ENCODE results near the gene ACSS3.

DNA sequence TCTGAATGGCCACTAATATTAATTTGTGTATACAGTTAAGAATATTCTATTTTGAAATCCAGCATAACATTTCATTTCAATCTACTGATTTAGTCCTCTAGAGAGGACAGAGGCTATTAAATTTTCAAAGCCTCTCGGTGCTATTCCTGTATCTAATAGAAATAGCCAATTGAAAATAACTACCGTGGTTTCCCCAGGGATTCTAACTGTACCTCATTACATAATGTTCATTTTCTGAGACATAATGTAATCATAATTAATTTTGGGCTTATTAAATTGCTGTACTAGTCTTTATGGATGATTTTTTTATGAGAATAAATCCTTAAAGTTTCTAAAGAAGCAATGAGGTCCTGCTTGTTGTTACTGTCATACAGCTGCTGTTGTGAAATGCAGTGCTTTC lies 38.6 kb upstream of the ACSS3 start:
- TF ChIP-seq TAF1 (conservative IDR thresholded peaks at IDR 0.05) (no peak), YY1 (IDR thresholded peaks at IDR 0.05) (no peak), GABPA (IDR thresholded peaks at IDR 0.05 in 1 of 2, conservative IDR thresholded peaks at IDR 0.05 in 1 of 2) (no peak), RAD21 (IDR thresholded peaks at IDR 0.05) (no peak), SP1 (IDR thresholded peaks at IDR 0.05) (no peak)
- TF ChIP-seq, protein P1, sequence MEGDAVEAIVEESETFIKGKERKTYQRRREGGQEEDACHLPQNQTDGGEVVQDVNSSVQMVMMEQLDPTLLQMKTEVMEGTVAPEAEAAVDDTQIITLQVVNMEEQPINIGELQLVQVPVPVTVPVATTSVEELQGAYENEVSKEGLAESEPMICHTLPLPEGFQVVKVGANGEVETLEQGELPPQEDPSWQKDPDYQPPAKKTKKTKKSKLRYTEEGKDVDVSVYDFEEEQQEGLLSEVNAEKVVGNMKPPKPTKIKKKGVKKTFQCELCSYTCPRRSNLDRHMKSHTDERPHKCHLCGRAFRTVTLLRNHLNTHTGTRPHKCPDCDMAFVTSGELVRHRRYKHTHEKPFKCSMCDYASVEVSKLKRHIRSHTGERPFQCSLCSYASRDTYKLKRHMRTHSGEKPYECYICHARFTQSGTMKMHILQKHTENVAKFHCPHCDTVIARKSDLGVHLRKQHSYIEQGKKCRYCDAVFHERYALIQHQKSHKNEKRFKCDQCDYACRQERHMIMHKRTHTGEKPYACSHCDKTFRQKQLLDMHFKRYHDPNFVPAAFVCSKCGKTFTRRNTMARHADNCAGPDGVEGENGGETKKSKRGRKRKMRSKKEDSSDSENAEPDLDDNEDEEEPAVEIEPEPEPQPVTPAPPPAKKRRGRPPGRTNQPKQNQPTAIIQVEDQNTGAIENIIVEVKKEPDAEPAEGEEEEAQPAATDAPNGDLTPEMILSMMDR (IDR thresholded peaks at IDR 0.05; ENCODE audit: low read depth, low read length, missing input control): no peak
- TF ChIP-seq, protein P2, sequence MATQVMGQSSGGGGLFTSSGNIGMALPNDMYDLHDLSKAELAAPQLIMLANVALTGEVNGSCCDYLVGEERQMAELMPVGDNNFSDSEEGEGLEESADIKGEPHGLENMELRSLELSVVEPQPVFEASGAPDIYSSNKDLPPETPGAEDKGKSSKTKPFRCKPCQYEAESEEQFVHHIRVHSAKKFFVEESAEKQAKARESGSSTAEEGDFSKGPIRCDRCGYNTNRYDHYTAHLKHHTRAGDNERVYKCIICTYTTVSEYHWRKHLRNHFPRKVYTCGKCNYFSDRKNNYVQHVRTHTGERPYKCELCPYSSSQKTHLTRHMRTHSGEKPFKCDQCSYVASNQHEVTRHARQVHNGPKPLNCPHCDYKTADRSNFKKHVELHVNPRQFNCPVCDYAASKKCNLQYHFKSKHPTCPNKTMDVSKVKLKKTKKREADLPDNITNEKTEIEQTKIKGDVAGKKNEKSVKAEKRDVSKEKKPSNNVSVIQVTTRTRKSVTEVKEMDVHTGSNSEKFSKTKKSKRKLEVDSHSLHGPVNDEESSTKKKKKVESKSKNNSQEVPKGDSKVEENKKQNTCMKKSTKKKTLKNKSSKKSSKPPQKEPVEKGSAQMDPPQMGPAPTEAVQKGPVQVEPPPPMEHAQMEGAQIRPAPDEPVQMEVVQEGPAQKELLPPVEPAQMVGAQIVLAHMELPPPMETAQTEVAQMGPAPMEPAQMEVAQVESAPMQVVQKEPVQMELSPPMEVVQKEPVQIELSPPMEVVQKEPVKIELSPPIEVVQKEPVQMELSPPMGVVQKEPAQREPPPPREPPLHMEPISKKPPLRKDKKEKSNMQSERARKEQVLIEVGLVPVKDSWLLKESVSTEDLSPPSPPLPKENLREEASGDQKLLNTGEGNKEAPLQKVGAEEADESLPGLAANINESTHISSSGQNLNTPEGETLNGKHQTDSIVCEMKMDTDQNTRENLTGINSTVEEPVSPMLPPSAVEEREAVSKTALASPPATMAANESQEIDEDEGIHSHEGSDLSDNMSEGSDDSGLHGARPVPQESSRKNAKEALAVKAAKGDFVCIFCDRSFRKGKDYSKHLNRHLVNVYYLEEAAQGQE (IDR thresholded peaks at IDR 0.05): no peak
- TF ChIP-seq, protein P3, sequence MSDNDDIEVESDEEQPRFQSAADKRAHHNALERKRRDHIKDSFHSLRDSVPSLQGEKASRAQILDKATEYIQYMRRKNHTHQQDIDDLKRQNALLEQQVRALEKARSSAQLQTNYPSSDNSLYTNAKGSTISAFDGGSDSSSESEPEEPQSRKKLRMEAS (IDR thresholded peaks at IDR 0.05): no peak
- TF ChIP-seq, protein P4, sequence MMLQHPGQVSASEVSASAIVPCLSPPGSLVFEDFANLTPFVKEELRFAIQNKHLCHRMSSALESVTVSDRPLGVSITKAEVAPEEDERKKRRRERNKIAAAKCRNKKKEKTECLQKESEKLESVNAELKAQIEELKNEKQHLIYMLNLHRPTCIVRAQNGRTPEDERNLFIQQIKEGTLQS (IDR thresholded peaks at IDR 0.05): no peak
- TF ChIP-seq, protein P5, sequence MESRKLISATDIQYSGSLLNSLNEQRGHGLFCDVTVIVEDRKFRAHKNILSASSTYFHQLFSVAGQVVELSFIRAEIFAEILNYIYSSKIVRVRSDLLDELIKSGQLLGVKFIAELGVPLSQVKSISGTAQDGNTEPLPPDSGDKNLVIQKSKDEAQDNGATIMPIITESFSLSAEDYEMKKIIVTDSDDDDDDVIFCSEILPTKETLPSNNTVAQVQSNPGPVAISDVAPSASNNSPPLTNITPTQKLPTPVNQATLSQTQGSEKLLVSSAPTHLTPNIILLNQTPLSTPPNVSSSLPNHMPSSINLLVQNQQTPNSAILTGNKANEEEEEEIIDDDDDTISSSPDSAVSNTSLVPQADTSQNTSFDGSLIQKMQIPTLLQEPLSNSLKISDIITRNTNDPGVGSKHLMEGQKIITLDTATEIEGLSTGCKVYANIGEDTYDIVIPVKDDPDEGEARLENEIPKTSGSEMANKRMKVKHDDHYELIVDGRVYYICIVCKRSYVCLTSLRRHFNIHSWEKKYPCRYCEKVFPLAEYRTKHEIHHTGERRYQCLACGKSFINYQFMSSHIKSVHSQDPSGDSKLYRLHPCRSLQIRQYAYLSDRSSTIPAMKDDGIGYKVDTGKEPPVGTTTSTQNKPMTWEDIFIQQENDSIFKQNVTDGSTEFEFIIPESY (IDR thresholded peaks at IDR 0.05): no peak

Measured in liver (tissue), 3 donors.